ENCODE results near the gene LIN54.

DNA sequence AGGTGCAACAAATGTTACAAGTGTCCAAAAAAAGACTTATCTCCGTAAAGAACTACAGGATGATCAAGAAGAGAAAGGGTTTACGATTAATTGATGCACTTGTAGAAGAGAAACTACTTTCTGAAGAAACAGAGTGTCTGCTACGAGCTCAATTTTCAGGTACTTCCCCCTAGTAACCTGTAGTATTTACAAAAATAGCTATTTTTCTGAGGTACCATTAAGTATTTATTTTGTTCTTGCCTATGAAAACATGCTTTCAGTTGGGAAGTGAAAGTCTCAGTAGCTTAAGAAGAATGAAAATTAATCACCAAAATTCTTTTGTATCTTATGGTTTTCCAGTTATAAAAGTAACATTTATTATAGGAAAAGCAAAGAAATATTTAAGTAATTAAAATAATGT, 104.2 kb downstream of the LIN54 start:
- no peak for TF ChIP-seq RAD21 (IDR thresholded peaks at IDR 0.05; ENCODE audit: low read length)
- TF ChIP-seq, protein P1, sequence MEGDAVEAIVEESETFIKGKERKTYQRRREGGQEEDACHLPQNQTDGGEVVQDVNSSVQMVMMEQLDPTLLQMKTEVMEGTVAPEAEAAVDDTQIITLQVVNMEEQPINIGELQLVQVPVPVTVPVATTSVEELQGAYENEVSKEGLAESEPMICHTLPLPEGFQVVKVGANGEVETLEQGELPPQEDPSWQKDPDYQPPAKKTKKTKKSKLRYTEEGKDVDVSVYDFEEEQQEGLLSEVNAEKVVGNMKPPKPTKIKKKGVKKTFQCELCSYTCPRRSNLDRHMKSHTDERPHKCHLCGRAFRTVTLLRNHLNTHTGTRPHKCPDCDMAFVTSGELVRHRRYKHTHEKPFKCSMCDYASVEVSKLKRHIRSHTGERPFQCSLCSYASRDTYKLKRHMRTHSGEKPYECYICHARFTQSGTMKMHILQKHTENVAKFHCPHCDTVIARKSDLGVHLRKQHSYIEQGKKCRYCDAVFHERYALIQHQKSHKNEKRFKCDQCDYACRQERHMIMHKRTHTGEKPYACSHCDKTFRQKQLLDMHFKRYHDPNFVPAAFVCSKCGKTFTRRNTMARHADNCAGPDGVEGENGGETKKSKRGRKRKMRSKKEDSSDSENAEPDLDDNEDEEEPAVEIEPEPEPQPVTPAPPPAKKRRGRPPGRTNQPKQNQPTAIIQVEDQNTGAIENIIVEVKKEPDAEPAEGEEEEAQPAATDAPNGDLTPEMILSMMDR (conservative IDR thresholded peaks at IDR 0.05; ENCODE audit: low read depth, low read length): no peak
- no peak for TF ChIP-seq MAFK (IDR thresholded peaks at IDR 0.05; ENCODE audit: low read depth, low read length)
- no peak for TF ChIP-seq MXI1 (IDR thresholded peaks at IDR 0.05; ENCODE audit: borderline replicate concordance, low read depth, low read length)
- TF ChIP-seq BHLHE40 (IDR thresholded peaks at IDR 0.05; ENCODE audit: low read depth, low read length): no peak
- no peak for TF ChIP-seq POLR2A (IDR thresholded peaks at IDR 0.05; ENCODE audit: low read depth, low read length)
- TF ChIP-seq SMC3 (IDR thresholded peaks at IDR 0.05; ENCODE audit: low read depth, low read length): no peak
- no peak for TF ChIP-seq RCOR1 (IDR thresholded peaks at IDR 0.05; ENCODE audit: insufficient replicate concordance, low read length)
- no peak for TF ChIP-seq RFX5 (IDR thresholded peaks at IDR 0.05; ENCODE audit: low read depth, low read length)
- no peak for TF ChIP-seq CEBPB (IDR thresholded peaks at IDR 0.05; ENCODE audit: low read depth, low read length)

All from IMR-90 (cell line).